GM19467 (cell line): Measurements from ENCODE around the gene STRN4.
"Not testable (repeated sequence)": the region's sequence is repeated elsewhere in the genome, so short reads cannot be mapped to it uniquely, and the experiment has no call there.

Experiments
- ATAC-seq: cut with Tn5 transposase; IDR thresholded peaks from one replicate; pipeline ENCODE4 v1.9.1; 2021; ENCODE audit warnings: mild to moderate bottlenecking, moderate library complexity; ENCODE audit not compliant: unreplicated experiment

Gene STRN4

DNA sequence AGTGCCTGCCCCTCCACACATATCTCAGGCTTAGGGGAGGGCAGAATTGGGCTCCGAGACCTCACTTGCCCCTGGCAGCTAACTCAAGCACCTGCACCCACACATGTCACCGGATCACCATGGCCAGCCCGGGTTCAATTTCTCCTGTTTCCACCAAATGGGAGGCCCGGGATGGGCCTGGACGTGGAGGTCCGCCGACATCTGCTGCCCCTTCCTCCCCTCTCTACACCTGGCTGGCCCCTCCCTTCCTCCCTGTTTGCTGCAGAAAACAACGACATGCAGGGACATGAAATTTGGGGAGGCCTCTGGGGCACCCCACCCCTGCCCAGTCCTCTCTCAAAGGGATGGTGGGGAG is 30.7 kb downstream of the STRN4 start:
- ATAC-seq = no peak

DNA sequence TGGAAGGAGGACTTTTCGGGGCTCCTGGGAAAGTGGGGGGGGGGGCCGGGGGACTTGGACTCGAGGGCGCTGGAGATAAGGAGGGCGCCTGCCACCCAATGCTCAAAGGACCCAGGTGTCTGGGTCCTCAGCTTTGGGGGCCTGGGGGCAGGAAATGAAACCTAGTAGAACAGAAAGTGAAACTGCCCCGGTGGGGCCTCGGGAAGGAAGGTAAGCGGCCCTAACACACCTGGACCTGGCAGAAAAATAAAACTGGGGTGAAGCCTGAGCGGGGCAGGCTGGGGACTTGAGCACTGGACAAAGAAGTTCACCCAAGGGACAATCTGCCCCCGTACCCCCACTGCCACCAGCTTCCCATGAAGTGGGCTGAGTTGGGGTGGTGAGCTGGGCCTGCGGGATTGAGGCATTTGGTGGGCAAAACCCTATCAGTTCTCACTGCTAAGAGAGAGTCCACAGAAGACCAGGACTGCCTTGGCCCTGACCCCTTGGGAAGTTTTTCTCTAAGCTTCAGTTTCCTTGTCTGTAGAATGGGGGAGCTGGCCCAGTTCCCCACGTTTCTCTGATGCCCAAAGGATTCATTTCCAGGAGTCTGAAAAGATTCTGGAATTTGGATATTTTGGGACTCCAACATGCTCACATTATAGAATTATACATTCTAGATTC is 31.7 kb downstream of the STRN4 start:
- no peak for ATAC-seq

DNA sequence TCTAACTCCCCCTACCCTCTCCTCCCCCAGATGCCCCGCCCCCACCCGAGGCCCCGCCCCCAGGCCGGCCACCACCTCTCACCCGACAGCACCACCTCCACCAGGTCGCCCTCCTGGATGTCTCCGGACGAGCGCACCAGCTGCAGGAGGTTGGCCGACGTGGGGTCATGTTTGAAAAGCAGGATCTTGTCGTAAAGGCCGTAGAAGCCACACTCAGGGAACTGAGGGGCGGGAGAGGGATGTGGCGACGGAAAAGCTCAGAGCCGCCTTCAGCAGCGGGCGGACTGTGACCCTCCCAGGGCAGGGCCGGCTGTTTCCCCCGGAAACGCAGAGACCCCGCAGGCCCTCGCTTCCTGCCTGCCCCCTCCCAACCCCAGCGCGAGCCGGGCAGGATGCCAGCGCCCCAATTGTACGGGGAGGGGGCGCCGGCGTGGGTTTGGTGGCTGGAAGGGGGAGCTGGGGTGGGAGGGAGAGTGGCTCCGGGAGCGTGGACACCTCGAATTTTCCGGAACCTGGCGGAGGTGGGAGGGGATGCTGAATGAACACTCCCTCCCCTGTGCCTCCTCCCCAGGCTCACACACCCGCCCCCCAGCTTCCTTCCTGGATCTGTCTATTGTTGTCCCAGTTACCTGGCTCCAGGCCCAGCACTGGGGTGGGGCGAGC is 32.3 kb downstream of the STRN4 start:
- ATAC-seq = no peak

DNA sequence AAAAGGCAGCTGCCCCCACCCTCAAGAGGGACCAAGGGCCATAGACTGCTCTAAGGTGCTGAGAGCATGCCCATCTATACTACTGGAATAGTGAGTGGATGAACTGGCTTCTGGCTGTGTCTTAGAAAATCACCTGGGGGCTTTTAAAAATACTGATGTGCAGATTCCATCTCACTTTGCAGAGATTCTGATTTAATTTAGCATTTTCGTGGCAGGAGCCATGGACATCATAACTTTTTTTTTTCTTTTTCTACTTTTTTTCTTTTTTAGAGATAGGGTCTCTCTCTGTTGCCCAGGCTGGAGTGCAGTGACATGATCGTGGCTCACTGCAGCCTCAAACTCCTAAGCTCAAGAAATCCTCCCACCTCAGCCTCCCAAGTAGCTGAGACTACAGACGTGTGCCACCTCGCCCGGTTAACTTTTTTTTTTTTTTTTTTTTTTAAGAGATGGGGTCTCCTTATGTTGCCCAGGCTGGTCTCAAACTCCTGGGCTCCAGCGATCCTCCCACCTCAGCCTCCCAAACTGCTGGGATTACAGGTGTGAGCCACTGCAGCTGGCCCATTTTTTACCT is 33.4 kb downstream of the STRN4 start:
- not testable (repeated sequence) for ATAC-seq

DNA sequence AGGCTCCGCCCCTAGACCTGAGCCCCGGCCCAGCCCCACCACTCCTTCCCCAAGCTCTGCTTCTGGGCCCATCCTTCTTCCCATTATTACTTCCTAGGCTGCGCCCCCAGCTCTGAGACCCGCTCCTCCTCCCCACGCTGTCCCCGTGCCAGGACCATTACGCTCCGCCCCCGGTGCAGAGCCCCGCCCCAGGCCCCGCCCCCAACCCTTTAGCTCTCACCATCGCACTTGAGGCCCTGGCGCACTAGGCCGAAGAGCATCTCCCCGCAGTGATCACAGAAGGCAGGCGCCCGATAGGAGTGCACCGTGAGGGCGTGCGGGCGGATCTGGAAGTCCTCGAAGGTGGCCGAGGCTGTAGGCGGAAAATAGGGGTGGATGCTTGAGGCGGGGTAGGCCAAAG is 35.6 kb downstream of the STRN4 start:
- ATAC-seq = no peak

DNA sequence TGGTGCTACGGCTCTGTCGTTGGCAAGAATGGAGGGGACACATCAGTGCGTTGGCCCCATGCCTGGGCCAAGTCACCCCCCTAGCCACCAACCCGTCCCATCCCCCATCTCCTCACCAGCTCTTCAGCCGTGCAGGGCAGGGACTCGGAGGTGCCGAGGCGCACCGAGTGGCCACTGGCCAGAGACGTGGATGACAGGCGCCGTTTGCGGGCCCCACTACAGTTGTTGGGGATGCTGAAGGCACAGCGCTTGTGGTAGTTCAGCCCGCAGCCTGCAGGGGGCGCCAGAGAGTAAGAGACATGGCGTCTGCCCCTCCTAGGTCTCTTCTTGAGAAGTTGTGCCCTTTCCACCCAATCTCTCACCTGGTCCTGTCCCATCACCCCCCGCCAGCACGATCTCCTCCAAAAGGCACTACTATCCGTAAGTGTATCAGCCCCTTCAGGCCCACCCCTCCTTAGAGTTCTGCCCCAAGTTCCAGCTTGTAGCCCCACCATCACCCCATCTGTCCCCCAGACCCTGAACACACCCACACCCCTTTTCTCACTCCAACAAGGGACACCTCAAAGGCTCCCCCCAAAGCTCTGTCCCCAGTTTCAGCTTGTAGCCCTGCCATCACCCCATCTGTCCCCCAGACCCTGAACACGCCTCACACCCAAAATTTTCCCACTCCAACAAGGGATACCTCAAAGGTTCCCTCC is 41.7 kb downstream of the STRN4 start:
- ATAC-seq = no peak

DNA sequence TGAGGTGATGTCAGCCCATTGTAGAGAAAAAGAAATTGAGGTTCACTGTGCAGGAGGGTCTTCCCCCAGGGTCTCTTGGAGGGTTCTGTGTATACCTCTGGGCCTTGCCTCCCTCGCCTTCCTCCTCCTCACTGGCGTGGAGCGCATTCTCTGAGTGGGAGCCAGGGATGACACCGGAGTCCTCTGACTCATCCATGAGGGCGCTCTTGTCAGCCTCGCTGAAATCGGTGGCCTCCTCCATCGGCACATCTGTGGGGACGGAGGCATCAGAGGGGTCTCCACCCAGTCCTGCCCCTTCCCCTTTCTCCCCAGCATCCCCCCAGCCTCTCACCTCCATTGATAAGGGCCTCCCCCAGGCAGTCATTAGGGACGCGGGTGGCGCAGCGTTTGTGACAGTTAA is 45.5 kb downstream of the STRN4 start:
- no peak for ATAC-seq

DNA sequence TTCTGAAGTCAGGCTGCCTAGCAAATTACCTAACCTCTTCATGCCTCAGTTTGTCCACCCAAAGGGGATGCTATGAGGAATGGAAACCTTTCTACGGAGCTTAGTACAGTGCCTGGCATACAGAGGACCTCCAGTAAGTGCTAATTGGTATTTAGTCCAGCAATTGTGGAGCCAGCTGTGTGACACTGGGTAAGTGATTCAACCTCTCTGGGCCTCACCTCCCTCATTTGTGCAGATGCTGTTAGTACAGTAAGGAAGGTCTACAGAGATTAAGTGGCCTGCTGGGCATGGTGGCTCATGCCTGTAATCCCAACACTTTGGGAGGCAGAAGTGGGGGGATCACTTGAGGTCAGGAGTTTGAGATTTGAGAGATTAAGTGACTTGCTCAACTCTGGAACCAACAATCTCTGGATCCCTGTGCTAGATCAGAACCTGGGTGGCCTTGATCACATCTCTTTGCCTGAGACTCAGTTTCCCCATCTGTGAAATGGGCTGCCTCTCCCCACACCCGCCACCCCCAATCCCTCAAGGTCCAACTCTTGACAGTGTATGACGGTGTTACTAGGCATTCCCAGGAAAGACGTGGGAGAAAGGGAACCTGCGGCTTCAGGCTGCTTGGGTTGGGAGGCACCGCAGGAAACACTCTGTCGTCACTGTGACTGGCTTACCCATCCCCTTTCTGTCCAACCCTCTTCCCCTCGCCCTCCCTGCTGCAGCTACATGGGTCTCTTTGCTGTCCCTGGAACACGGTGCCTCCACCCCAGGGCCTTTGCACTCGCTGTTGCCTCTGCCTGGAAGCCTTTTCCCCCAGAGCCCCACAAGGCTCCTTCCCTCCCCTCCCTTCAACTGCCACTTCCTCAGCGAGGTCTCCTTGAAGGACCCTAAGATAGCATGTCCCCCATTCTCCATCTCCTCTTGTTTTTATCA is 47.6 kb downstream of the STRN4 start:
- ATAC-seq = no peak

DNA sequence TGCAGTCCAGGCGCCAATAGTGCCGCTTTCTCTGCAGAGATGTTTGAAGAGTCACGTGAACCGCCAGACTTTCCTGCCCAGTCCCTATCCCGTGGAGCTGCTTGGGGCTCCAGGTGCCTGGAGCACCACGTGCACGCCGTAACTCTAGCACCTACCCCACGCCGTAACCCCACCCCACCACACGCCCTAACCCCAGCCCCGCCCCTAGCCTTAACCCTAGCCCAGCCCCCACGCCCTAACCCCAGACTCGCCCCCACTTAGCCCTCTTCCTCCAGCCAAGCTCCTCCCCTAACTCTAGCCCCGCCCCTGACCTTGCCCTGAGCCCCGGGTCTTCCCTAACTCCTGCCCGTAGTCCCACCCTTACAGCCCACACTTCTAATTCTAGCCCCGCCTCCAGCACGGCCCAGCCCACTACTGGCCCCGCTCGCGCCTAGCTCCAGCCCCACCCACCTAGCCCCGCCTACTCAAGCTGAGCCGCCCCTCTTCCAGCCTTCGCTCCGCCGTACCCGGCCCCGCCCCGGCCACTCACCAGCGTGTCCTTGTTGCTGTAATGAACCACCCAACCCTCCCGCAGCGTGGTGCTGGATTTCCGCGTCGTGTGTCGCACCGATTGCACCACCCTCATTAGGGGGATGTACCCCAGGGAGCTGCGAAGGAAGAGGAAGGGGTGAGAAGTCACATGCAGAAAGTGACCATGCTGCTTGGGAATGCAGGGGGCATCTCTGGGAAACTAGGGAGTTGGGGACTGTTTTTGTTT is 48.9 kb downstream of the STRN4 start:
- ATAC-seq = no peak

DNA sequence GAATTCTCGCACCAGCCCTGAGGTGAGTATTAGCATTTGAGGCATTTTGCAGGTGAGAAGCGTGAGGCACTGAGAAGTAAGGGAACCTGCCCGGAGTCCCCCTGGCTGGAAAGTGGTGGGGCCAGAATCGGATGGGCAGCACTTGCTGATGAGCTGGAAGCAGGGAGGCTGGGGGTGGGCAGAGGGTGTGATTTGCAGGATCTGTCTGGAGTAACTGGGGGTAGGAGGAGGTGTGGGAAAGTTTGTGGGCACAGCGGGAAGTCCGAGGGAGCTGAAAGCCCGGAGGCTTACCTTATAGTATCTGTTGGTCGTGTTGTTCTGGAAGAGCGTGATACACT is 49.4 kb downstream of the STRN4 start:
- no peak for ATAC-seq

DNA sequence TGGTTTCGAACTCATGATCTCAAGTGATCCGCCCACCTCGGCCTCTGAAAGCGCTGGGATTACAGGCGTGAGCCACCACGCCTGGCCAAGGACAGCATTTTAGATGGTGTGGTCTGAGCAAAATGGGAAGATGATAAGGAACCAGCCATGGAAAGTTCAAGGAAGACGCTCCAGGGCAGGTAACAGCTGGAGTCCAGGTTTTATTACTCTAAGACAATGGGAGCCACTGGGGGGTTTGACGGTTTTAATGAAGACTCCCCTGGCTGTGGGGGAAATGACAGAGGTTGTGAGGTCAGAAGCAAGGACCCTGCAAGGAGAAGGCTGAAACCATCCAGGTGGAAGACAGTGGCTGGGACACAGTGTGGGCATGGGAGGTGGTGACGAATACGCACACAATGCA is 50.2 kb downstream of the STRN4 start:
- no peak for ATAC-seq

DNA sequence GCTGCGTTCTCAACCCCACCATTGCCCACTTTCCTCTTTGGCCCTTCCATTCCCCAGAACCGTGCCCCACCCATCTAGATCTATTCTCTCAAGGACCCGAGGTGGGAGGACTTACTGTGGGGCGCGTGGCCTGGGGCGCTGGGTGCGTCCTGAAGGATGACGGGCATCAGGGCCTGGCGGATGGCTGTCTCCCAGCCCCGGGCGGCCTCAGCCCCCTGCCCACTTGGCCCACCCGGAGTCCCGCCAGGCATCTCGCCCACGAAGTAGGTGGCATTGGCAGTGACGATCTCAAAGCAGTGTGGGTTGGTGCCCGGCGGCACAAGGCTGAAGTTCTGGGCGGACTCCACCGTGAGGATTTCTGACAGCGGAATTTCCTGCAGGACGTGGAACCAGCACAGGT is 52.5 kb downstream of the STRN4 start:
- no peak for ATAC-seq

DNA sequence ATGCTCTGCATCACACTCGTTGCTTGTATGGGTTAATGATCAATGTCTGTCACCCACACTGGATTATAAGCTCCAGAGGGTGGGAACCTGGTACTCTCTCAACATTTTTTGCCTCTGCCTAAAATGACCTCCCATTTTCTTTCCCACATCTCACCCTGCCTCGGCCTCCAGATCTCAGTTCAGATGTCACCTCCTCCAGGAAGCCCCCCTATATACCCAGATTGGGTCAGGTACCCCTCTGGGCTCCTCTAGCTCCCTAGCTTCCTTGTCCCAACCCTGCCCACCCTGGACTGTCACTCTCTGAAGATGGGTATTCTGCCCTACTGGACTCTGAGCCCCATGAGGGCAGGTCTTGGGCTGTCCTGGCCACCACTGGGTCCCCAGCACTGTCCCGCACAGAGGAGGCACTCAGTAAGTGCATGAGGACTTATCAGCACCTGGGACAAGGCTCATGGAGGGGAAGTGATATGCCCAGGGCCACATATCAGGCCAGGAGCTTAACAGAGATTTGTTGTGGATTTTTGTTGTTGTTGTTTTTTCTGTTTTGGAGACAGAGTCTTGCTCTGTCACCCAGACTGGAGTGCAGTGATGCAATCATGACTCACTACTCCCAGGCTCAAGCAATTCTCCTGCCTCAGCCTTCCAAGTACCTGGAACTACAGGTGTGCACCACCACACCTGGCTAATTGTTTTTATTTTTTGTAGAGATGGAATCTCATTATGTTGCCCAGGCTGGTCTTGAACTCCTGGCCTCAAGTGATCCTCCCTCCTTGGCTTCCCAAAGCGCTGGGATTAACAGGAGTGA is 53.1 kb downstream of the STRN4 start:
- ATAC-seq = no peak

DNA sequence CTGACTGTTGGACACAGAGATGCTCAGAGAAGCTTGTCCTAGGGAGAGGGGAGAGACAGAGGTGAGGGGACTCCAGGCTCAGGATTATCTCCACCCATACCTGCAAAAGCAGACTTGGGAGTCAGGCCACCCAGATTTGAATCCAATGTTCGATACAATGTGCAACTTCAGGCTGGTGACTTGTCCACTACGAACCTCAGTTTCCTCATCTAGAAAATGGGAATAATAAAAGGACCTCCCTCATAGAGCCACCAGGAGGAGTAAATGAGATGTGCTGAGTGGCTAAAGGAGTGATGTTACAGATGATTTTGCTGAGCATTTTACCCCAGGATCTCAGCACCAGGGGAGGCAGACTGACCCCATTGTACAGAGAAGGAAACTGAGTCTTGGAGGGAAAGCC is 54.3 kb downstream of the STRN4 start:
- ATAC-seq = no peak

DNA sequence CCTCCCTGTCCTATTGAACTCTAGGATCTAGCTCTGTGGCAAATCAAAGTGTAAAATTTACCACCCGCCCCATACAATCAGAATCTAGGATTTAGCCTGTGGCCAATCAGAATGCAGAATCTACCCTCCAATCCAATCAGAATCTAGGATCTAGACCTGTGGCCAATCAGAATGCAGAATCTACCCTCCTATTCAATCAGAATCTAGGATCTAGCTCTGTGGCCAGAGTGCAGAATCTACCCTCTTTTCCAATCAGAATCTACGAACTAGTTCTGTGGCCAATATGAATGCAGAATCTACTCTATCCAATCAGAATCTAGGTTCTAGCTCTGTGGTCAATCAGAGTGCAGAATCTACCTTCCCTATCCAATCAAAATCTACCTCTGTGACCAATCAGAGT is 55.1 kb downstream of the STRN4 start:
- ATAC-seq = no peak

DNA sequence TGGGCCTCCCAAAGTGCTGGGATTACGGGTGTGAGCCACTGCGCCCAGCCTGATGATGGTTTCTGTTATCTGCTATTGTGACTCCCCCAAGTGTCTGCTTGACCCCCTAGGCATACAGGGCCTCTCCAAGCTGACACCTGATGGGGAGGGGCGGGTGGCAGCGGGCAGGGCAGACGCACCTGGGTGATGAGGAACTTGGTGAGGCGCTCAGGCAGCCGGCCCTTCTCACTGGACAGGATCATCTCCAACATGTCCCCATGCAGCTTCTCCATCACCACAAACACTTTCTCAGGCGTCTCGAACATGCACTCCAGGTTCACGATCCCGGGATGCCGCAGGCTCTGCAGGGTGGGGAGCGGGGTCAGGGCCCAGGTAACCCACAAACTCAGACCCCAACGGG is 56.9 kb downstream of the STRN4 start:
- ATAC-seq = no peak

DNA sequence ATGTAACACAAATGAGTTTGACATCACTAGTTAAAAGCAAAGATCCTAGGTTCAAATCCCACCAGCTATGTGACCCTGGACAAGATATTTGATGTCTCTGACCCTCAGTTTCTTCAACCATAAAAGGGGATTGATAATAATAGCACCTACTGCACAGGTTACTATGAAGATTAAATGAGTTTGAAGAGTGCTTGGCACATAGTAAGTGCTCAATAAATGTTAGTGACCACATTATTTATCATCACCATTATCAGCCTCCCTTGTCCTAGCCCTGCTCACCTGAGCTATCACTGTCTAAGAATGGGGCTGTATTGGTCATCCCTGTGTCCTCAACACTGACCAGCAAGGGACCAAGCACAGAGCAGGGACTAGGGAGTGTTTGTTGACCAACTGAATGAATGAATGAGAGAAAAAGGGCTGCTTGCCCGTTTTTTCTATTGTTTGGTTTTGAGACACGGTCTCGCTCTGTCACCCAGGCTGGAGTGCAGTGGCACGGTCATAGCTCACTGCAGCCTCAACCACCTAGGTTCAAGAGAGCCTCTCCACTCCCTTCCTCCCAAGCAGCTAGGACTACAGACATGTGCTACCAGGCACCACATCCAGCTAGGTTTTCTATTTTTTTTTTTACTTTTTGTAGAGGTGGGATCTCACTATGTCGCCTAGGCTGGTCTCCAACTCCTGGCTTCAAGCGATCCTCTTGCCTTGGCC is 58.7 kb downstream of the STRN4 start:
- ATAC-seq = no peak

DNA sequence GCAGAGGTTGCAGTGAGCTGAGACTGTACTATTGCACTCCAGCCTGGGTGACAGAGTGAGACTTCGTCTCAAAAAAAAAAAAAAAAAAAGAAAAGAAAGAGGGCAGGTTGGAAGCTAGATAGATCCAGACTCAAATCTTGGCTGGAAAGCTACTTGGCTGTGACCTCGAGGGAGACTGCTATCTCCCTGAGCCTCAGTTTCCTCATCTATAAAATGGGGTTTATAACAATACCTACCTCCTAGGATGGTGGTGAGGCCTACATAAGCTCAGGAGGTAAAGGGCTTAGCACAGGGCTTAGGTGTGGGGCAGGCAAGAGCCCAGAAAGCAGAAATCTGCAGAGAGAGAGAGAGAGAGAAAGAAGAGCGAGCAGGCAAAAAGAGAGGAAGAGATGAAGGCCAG is 61.1 kb downstream of the STRN4 start:
- ATAC-seq = no peak

DNA sequence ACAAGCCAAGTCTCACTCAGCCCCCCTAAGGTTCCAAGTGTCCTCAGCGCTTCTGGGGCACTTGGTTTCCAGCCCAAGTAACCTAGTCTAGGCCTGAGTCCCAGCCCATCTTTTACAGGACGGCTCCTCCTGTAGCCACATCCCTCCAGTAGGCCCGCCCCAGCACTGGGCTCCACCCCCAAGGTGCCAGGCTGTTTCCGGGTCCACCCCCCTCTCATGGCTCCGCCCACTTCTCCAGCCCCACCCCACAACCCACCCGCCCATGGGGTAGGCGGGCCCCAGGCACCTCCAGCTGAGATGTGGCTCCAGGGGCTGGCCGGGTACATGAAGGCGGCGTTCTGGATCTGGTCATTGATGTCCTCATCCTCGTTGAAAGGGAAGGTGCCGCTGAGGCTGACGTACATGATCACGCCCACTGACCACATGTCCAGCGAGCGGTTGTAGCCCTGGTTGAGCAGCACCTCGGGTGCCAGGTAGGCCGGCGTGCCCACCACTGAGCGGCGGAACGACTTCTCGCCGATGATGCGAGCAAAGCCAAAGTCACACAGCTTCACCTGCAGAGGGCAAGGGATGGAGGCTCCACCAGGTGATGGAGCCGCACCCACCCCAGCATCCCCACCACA is 68.0 kb downstream of the STRN4 start:
- ATAC-seq = no peak
